PC-9 (cell line): ENCODE data around the gene COMMD10. TPM values are rescaled to one million over a fixed set of nuclear protein-coding genes. Genes with fewer than 3 reads are reported as not detected.

ENCODE experiments used
- BruUV-seq: library from RNA; stranded (reverse); fragments of 400-500 nt; replicated peaks from 2 replicates; lab custom pipeline; 2021; lab: Mats Ljungman, UMichigan
- CTCF ChIA-PET: fragments of 300-600 bp; sonication (Branson Sonifier 250); formaldehyde crosslinking; loops from one replicate; lab custom pipeline; 2022; ENCODE audit warnings: antibody characterized with exemption; lab: Charles Lee
- POLR2A ChIA-PET: fragments of 300-600 bp; sonication (Branson Sonifier 250); formaldehyde crosslinking; loops from one replicate; lab custom pipeline; 2022; ENCODE audit warnings: antibody characterized with exemption; ENCODE audit not compliant: unreplicated experiment; lab: Charles Lee
- DNase-seq, 2 experiments: peaks; one replicate each; pipeline versions ENCODE4 v3.0.0 to v3.0.0-alpha.2; 2015 to 2022; ENCODE audit warnings: mixed read lengths in 1 of 2
- H2AFZ ChIP-seq: fragments of 200-600 bp; sonication (generic); 2 replicates; pipeline ENCODE4 v1.8.1; 2017; ENCODE audit warnings: antibody characterized with exemption
- H3F3A ChIP-seq: fragments of 200-600 bp; sonication (generic); 2 replicates; pipeline ENCODE4 v1.8.1; 2017; ENCODE audit warnings: antibody characterized with exemption, mild to moderate bottlenecking, low read depth; ENCODE audit not compliant: insufficient read depth
- H3K27ac ChIP-seq: fragments of 200-600 bp; sonication (generic); 2 replicates; pipeline ENCODE4 v1.6.1; 2016; ENCODE audit warnings: mixed run types
- H3K27me3 ChIP-seq: fragments of 200-600 bp; sonication (generic); 2 replicates; pipeline ENCODE4 v1.6.1; 2016; ENCODE audit warnings: low read depth, mixed run types; ENCODE audit not compliant: insufficient read depth
- H3K36me3 ChIP-seq: fragments of 200-600 bp; sonication (generic); 2 replicates; pipeline ENCODE4 v1.6.1; 2016; ENCODE audit warnings: low read depth, mixed run types
- H3K4me1 ChIP-seq: fragments of 200-600 bp; sonication (generic); replicated peaks from 2 replicates; pipeline ENCODE4 v1.6.1; 2016; ENCODE audit warnings: mixed run types; ENCODE audit not compliant: insufficient read depth
- H3K4me2 ChIP-seq: fragments of 200-600 bp; sonication (generic); 2 replicates; pipeline ENCODE4 v1.6.1; 2017; ENCODE audit warnings: mixed run types
- H3K4me3 ChIP-seq: fragments of 200-600 bp; sonication (generic); 2 replicates; pipeline ENCODE4 v1.6.1; 2016; ENCODE audit warnings: mixed run types
- H3K79me2 ChIP-seq: fragments of 200-600 bp; sonication (generic); 2 replicates; pipeline ENCODE4 v1.6.1; 2017; ENCODE audit warnings: low read depth, mixed run types
- H3K9me2 ChIP-seq: fragments of 200-600 bp; sonication (generic); 2 replicates; pipeline ENCODE4 v1.8.1; 2017; ENCODE audit warnings: mild to moderate bottlenecking; ENCODE audit not compliant: insufficient read depth
- H3K9me3 ChIP-seq: fragments of 200-600 bp; sonication (generic); 2 replicates; pipeline ENCODE4 v1.8.1; 2016; ENCODE audit warnings: low read depth; ENCODE audit not compliant: insufficient read depth
- H4K20me1 ChIP-seq: fragments of 200-600 bp; sonication (generic); 2 replicates; pipeline ENCODE4 v1.8.1; 2017; ENCODE audit not compliant: insufficient read depth
- CTCF ChIP-seq: fragments of 200-600 bp; sonication (generic); conservative IDR thresholded peaks from 2 replicates; pipeline ENCODE4 v1.6.1; 2017; ENCODE audit warnings: mixed run types, antibody characterized with exemption, mild to moderate bottlenecking, moderate library complexity
- EZH2 ChIP-seq: fragments of 200-600 bp; sonication (generic); IDR thresholded peaks from 2 replicates; pipeline ENCODE4 v1.8.0; 2017; ENCODE audit warnings: antibody characterized with exemption, low read depth
- intact Hi-C: fragments of 100-400 bp; cut with micrococcal nuclease; formaldehyde crosslinking; loops from one replicate; pipeline ENCODE4 v1.10.0; 2022; ENCODE audit not compliant: unreplicated experiment
- total RNA-seq: library from RNA; stranded (reverse); gene quantifications from 2 replicates; pipeline ENCODE4 v1.2.3, GENCODE V29; 2021

COMMD10 gene
- total RNA-seq, 1 experiment from 2014 or later = 17.9 TPM

GRCh38 chr5:116068028-116068632, 16.7 kb upstream of the COMMD10 start:
- H3K27ac ChIP-seq = no peak overlapping the region
- no TSS peak for BruUV-seq
- no peaks in the 10 kb centered on the region for H3K79me2 ChIP-seq
- no peaks in the 10 kb centered on the region for H3F3A ChIP-seq
- DNase-seq = peak in 1 of 2 experiments; percentile 11
- H3K27me3 ChIP-seq = no peaks in the 10 kb centered on the region
- no peaks in the 10 kb centered on the region for H3K4me1 ChIP-seq
- TF ChIP-seq EZH2 (no peak), CTCF (peak; percentile 93)
- H4K20me1 ChIP-seq = no peaks in the 10 kb centered on the region
- H3K4me2 ChIP-seq = no peak overlapping the region
- H3K9me3 ChIP-seq = no peaks in the 10 kb centered on the region
- intact Hi-C loops = loop anchor here (1.0 to 5.0 kb wide), 4 partner anchors 36 to 970 kb away; partner anchors contain the start of gene ARL14EPL
- ChIA-PET POLR2A (no interaction called here), CTCF (interaction anchor here (1.1 kb wide), 1 partner anchor 180 kb away, joined by 3 read pairs; no protein-coding TSS in a partner anchor)
- no peaks in the 10 kb centered on the region for H3K9me2 ChIP-seq
- H2AFZ ChIP-seq = no peak overlapping the region
- no peak overlapping the region for H3K4me3 ChIP-seq
- H3K36me3 ChIP-seq = no peaks in the 10 kb centered on the region

- TF ChIP-seq CTCF (no peak), EZH2 (no peak)
- H3K4me2 ChIP-seq = no peak overlapping the region
Measured at GRCh38 chr5:116071211-116071610, 13.6 kb upstream of the COMMD10 start.

DNA sequence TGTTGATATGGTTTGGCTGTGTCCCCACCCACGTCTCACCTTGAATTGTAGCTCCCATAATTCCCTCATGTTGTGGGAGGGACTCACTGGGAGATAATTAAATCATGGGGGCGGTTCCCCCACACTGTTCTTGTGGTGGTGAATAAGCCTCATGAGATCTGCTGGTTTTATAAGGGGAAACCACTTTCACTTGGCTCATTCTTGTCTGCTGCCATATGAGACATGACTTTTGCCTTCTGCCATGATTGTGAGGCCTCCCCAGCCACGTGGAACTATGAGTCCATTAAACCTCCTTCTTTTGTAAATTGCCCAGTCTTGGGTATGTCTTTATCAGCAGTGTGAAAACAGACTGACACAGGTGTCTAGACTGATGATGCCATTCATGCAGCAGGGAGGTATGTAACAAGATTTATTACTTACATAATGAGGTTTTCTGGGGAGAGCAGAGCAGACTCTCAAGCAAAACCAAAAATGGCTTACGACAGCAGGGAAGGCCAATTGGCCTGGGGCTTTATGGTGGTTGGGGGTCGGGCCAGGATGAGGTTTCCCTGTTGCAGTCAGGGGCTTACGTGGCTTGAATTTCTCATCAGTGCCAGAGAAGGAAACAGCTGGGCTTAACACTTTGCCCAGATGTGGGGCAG, 9.5 kb upstream of the COMMD10 start:
- no peak for DNase-seq
- no TSS peak for BruUV-seq

More at GRCh38 chr5:116071211-116071610, 13.6 kb upstream of the COMMD10 start:
- intact Hi-C loops = no loop called here
- BruUV-seq = no TSS peak
- H3K4me3 ChIP-seq = no peak overlapping the region
- H2AFZ ChIP-seq = no peak overlapping the region
- no peaks in the 10 kb centered on the region for H3K9me3 ChIP-seq
- no peak overlapping the region for H3K27ac ChIP-seq
- H3K27me3 ChIP-seq = no peaks in the 10 kb centered on the region
- no peaks in the 10 kb centered on the region for H3K79me2 ChIP-seq
- no peaks in the 10 kb centered on the region for H3F3A ChIP-seq
- no peak for DNase-seq
- no peaks in the 10 kb centered on the region for H4K20me1 ChIP-seq
- no peaks in the 10 kb centered on the region for H3K36me3 ChIP-seq
- H3K4me1 ChIP-seq = no peaks in the 10 kb centered on the region
- ChIA-PET CTCF (no interaction called here), POLR2A (no interaction called here)
- H3K9me2 ChIP-seq = no peaks in the 10 kb centered on the region

More for the DNA sequence above, 9.5 kb upstream of the COMMD10 start:
- Histone ChIP-seq H3K4me3 (no peak overlapping the region), H3K27ac (no peak overlapping the region), H3F3A (no peaks in the 10 kb centered on the region), H3K79me2 (no peaks in the 10 kb centered on the region), H2AFZ (no peak overlapping the region), H3K36me3 (no peaks in the 10 kb centered on the region), H3K27me3 (no peaks in the 10 kb centered on the region), H3K9me2 (no peaks in the 10 kb centered on the region), H4K20me1 (no peaks in the 10 kb centered on the region), H3K4me2 (no peak overlapping the region), H3K4me1 (no peaks in the 10 kb centered on the region), H3K9me3 (no peaks in the 10 kb centered on the region)
- ChIA-PET POLR2A (no interaction called here), CTCF (no interaction called here)
- intact Hi-C loops = no loop called here
- no peak for TF ChIP-seq EZH2
- no peak for TF ChIP-seq CTCF
